ENCODE data around the gene TANGO2. TPM values are rescaled to one million over a fixed set of nuclear protein-coding genes. Genes with fewer than 3 reads are reported as not detected.

Gene TANGO2
- total and polyA plus RNA-seq, 9 of the 15 experiments (the other 6 are each of a cell fraction or from before 2014, with no cell fraction given): 15.5 to 94.9 (median 70.1) TPM

- H2AFZ ChIP-seq (ENCODE audit: low read depth, low read length): no peak overlapping the region
- peaks cover 5% of the 10 kb centered on the region for H3K9me1 ChIP-seq (ENCODE audit: control insufficient read depth, insufficient read depth, low read length)
- H3K79me2 ChIP-seq (ENCODE audit: control insufficient read depth, insufficient read depth, low read length): 0 out of 3 replicates have a peak, but pooled peaks cover 2% of the 10 kb centered on the region
- CTCF ChIA-PET (ENCODE audit: low intra/inter-chr PET ratio): no interaction called here
- 75% methylated on average over 14 of the region's 14 CpGs for WGBS (ENCODE audit: insufficient coverage, low coverage, missing lambda C conversion rate)
- H3K4me1 ChIP-seq (replicated peaks in 1 of 2; ENCODE audit: control insufficient read depth in 2 of 2, insufficient read depth in 2 of 2, low read length in 2 of 2): peaks cover 16 to 53% of the 10 kb centered on the region in 2 experiments; a peak in 4 of 5 replicates
- peaks cover 26% of the 10 kb centered on the region; the same call in 1 of the 2 replicates for H4K20me1 ChIP-seq (replicated peaks; ENCODE audit: control insufficient read depth, insufficient read depth, low read length)
- H3K4me2 ChIP-seq (ENCODE audit: insufficient read depth, low read length): no peak overlapping the region
- H3K9me3 ChIP-seq (replicated peaks; ENCODE audit: control insufficient read depth, insufficient read depth, low read depth, low read length): peaks cover 19% of the 10 kb centered on the region
- peaks cover 8% of the 10 kb centered on the region; the same call in 1 of the 3 replicates for H3K36me3 ChIP-seq (ENCODE audit: control insufficient read depth, insufficient read depth, low read length)
- in situ Hi-C loops (cut with MboI) (no loop called here), intact Hi-C loops (cut with micrococcal nuclease) (no loop called here)
- H3K9ac ChIP-seq (ENCODE audit: insufficient read depth in 1 of 2, low read depth in 2 of 2, low read length in 2 of 2): peak overlapping the region in 1 of 2 experiments; percentile 75; a peak in 2 of 4 replicates
- no peak overlapping the region for H3K4me3 ChIP-seq
- no peak overlapping the region for H3K27ac ChIP-seq (ENCODE audit: extremely low read depth, low read depth, low read length)
- no peaks in the 10 kb centered on the region for H3K27me3 ChIP-seq (ENCODE audit: control insufficient read depth in 2 of 2, insufficient read depth in 2 of 2, low read length in 2 of 2)
- no peak for DNase-seq (ENCODE audit: extremely low read depth in 1 of 4, low spot score in 3 of 4)
- ATAC-seq: no peak
- no TSS peak for BruUV-seq (replicated peaks)
- POLR2A ChIA-PET: interaction anchor here (0.5 to 1.8 kb wide), 4 partner anchors 21 to 448 kb away, joined by 3 to 10 read pairs (median 4); partner anchors contain the start of gene TANGO2
- no peak for FAIRE-seq
- TF ChIP-seq CBX2 (IDR thresholded peaks at IDR 0.05; ENCODE audit: insufficient read depth, low read length, poor library complexity, severe bottlenecking) (no peak), WHSC1 (IDR thresholded peaks at IDR 0.05; ENCODE audit: low read length) (peak; percentile 41), PHF8 (IDR thresholded peaks at IDR 0.05; ENCODE audit: borderline replicate concordance, low read length) (0 out of 2 replicates have a peak, but pooled peaks have one; percentile 18), TARDBP (IDR thresholded peaks at IDR 0.05) (no peak), ZNF398 (CRISPR knock-in tag; IDR thresholded peaks at IDR 0.05) (0 out of 2 replicates have a peak, but pooled peaks have one; percentile 44), NR2F6 (CRISPR knock-in tag; IDR thresholded peaks at IDR 0.05) (0 out of 2 replicates have a peak, but pooled peaks have one; percentile 6), MYNN (IDR thresholded peaks at IDR 0.05) (0 out of 2 replicates have a peak, but pooled peaks have one; percentile 31), MYNN (CRISPR knock-in tag; IDR thresholded peaks at IDR 0.05) (no peak), ZNF408 (CRISPR knock-in tag; IDR thresholded peaks at IDR 0.05; ENCODE audit: low read depth) (0 out of 2 replicates have a peak, but pooled peaks have one; percentile 42), RBFOX2 (IDR thresholded peaks at IDR 0.05; ENCODE audit: low read depth, low read length) (0 out of 2 replicates have a peak, but pooled peaks have one; percentile 7), NEUROD1 (IDR thresholded peaks at IDR 0.05; ENCODE audit: borderline replicate concordance, low read depth, low read length, partially characterized antibody) (no peak), CHD1 (IDR thresholded peaks at IDR 0.05; ENCODE audit: low read length) (peak; percentile 29), PRMT5 (CRISPR knock-in tag; IDR thresholded peaks at IDR 0.05) (0 out of 2 replicates have a peak, but pooled peaks have one; percentile 8), ZNF184 (CRISPR knock-in tag; IDR thresholded peaks at IDR 0.05) (peak; percentile 4; the same call in 1 of the 2 replicates), ZNF134 (CRISPR knock-in tag; conservative IDR thresholded peaks at IDR 0.05) (no peak), CLOCK (CRISPR knock-in tag; IDR thresholded peaks at IDR 0.05; ENCODE audit: borderline replicate concordance) (no peak), RAD21 (CRISPR knock-in tag; conservative IDR thresholded peaks at IDR 0.05 in 1 of 2, IDR thresholded peaks at IDR 0.05 in 1 of 2) (peak in 1 of 2 experiments; percentile 15; a peak in 1 of 4 replicates)
Measured at GRCh38 chr22:20000246-20001081, 20.4 kb upstream of the TANGO2 start.

All from K562 (cell line).